T-cell (primary cell): ENCODE measurements around the gene FZD10. TPM values are rescaled to one million over a fixed set of nuclear protein-coding genes. Genes with fewer than 3 reads are reported as not detected.

Source experiments
- ATAC-seq, 4 experiments: fragments of 200-7000 bp in 3 of 4; fragments of 150-1000 bp in 1 of 4; cut with Tn5 transposase; replicated peaks in 1 of 4; 1 replicate in 3 of 4; 2 replicates in 1 of 4; pipeline ENCODE4 v1.10.0; 2021; ENCODE audit warnings: moderate library complexity in 3 of 4, mild to moderate bottlenecking in 2 of 4, moderate number of reproducible peaks in 1 of 4
- CTCF ChIA-PET, 2 donors: fragments of 300-600 bp; sonication (Branson Sonifier 250); formaldehyde crosslinking; loops; one replicate each; lab custom pipeline; 2022; ENCODE audit warnings: antibody characterized with exemption in 2 of 2; lab: Charles Lee
- POLR2A ChIA-PET, 2 donors: fragments of 300-600 bp; sonication (Branson Sonifier 250); formaldehyde crosslinking; loops; one replicate each; lab custom pipeline; 2022; ENCODE audit warnings: antibody characterized with exemption in 2 of 2; lab: Charles Lee
- DNase-seq, 35 experiments: peaks; one replicate each; pipeline versions ENCODE4 v3.0.0 to v3.0.0-alpha.2; 2013 to 2023
- H3K27ac ChIP-seq: one replicate; pipeline ENCODE4 v1.5.1; 2013; ENCODE audit warnings: low read length
- H3K27me3 ChIP-seq, 2 experiments: replicated peaks in 1 of 2; 1 replicate in 1 of 2; 2 replicates in 1 of 2; pipeline versions ENCODE4 v1.6.1 to v1.7.0; 2013; ENCODE audit warnings: low read length in 1 of 2, mixed read lengths in 1 of 2; ENCODE audit not compliant: control insufficient read depth in 2 of 2, insufficient read depth in 2 of 2; ENCODE audit errors: extremely low read depth in 1 of 2
- H3K36me3 ChIP-seq, 2 donors: 1 replicate in 1 of 2; 2 replicates in 1 of 2; pipeline versions ENCODE4 v1.6.1 to v1.7.0; 2013; ENCODE audit warnings: low read length in 1 of 2; ENCODE audit not compliant: control insufficient read depth in 2 of 2, insufficient read depth in 1 of 2; ENCODE audit errors: extremely low read depth in 1 of 2
- H3K4me1 ChIP-seq, 2 experiments: 1 replicate in 1 of 2; 2 replicates in 1 of 2; pipeline versions ENCODE4 v1.6.1 to v1.7.0; 2013; ENCODE audit warnings: low read length in 2 of 2, mixed read lengths in 1 of 2; ENCODE audit not compliant: insufficient read depth in 2 of 2, control insufficient read depth in 1 of 2; ENCODE audit errors: extremely low read depth in 1 of 2
- H3K4me3 ChIP-seq, 2 donors: 1 replicate in 1 of 2; 2 replicates in 1 of 2; pipeline versions ENCODE4 v1.5.1 to v1.7.0; 2013; ENCODE audit warnings: mild to moderate bottlenecking in 2 of 2, low read length in 1 of 2, moderate library complexity in 1 of 2; ENCODE audit not compliant: control insufficient read depth in 1 of 2; ENCODE audit errors: extremely low read depth in 1 of 2
- H3K9me3 ChIP-seq: 2 replicates; pipeline ENCODE4 v1.7.0; 2013
- H3K27ac Mint-ChIP-seq, 2 donors: one replicate each; pipeline ENCODE4 v1.8.0; 2020 to 2021; ENCODE audit warnings: mild to moderate bottlenecking in 2 of 2, mixed read lengths in 2 of 2
- H3K27me3 Mint-ChIP-seq, 2 donors: one replicate each; pipeline ENCODE4 v1.8.0; 2021 to 2022; ENCODE audit warnings: mixed read lengths in 2 of 2
- H3K36me3 Mint-ChIP-seq: one replicate; pipeline ENCODE4 v1.8.0; 2021; ENCODE audit warnings: mixed read lengths
- H3K4me1 Mint-ChIP-seq, 3 donors: one replicate each; pipeline ENCODE4 v1.8.0; 2020 to 2022; ENCODE audit warnings: mixed read lengths in 3 of 3, mild to moderate bottlenecking in 1 of 3
- H3K4me3 Mint-ChIP-seq, 3 donors: one replicate each; pipeline ENCODE4 v1.8.0; 2020 to 2022; ENCODE audit warnings: mild to moderate bottlenecking in 3 of 3, mixed read lengths in 3 of 3, moderate library complexity in 3 of 3
- H3K9me3 Mint-ChIP-seq, 3 donors: one replicate each; pipeline ENCODE4 v1.8.0; 2020 to 2022; ENCODE audit warnings: mixed read lengths in 3 of 3
- WGBS: methylation state at CpG from one replicate; pipeline ENCODE4 v1.1.5; 2013; ENCODE audit warnings: missing lambda C conversion rate; ENCODE audit not compliant: insufficient coverage; 5-methylcytosine and 5-hydroxymethylcytosine counted together
- total RNA-seq, 35 experiments: library from RNA in 6 of 35; stranded (reverse) in 6 of 35; fragments of 120-200 nt in 1 of 35; gene quantifications; one replicate each; pipeline versions ENCODE4 v1.2.1 to v1.2.4 and lab custom pipeline; 2013 to 2026

The FZD10 gene
- total RNA-seq, 5 donors from 2014 or later (not counting 1 experiment from before 2014, with no cell fraction given), result not detected

- H3K9me3 ChIP-seq, result no peaks in the 10 kb centered on the region
- H3K27ac Mint-ChIP-seq, result no peak overlapping the region
- no peak for DNase-seq
- no peak overlapping the region for H3K4me3 Mint-ChIP-seq
- H3K36me3 ChIP-seq, result no peaks in the 10 kb centered on the region
- H3K9me3 Mint-ChIP-seq, result peaks cover 3 to 13% (median 13%) of the 10 kb centered on the region in 3 donors
- peaks cover 0 to 19% of the 10 kb centered on the region in 2 experiments for H3K27me3 ChIP-seq
- ChIA-PET CTCF (no interaction called here), POLR2A (no interaction called here)
- no peak overlapping the region for H3K27ac ChIP-seq
- H3K27me3 Mint-ChIP-seq, result peaks cover 6 to 16% of the 10 kb centered on the region in 2 donors
- H3K36me3 Mint-ChIP-seq, result no peaks in the 10 kb centered on the region
- no peaks in the 10 kb centered on the region for H3K4me1 ChIP-seq
- H3K4me1 Mint-ChIP-seq, result no peaks in the 10 kb centered on the region
- no peak for ATAC-seq
- WGBS, result 53% methylated on average over 11 of the region's 11 CpGs
- no peak overlapping the region for H3K4me3 ChIP-seq
Observed at GRCh38 chr12:130203151-130203550, 40.9 kb downstream of the FZD10 start.

GRCh38 chr12:130204541-130204953 is 42.3 kb downstream of the FZD10 start:
- ChIA-PET POLR2A (no interaction called here), CTCF (no interaction called here)
- H3K4me3 Mint-ChIP-seq, result no peak overlapping the region
- peaks cover 3 to 17% (median 13%) of the 10 kb centered on the region in 3 donors for H3K9me3 Mint-ChIP-seq
- peaks cover 4 to 16% of the 10 kb centered on the region in 2 donors for H3K27me3 Mint-ChIP-seq
- Histone ChIP-seq H3K36me3 (no peaks in the 10 kb centered on the region), H3K4me3 (no peak overlapping the region), H3K4me1 (no peaks in the 10 kb centered on the region), H3K9me3 (no peaks in the 10 kb centered on the region), H3K27me3 (peaks cover 0 to 14% of the 10 kb centered on the region in 2 experiments), H3K27ac (no peak overlapping the region)
- no peaks in the 10 kb centered on the region for H3K4me1 Mint-ChIP-seq
- no peak overlapping the region for H3K27ac Mint-ChIP-seq
- no peak for DNase-seq
- no peak for ATAC-seq
- H3K36me3 Mint-ChIP-seq, result no peaks in the 10 kb centered on the region
- 75% methylated on average over 9 of the region's 12 CpGs for WGBS

- no peaks in the 10 kb centered on the region for H3K4me1 ChIP-seq
- POLR2A ChIA-PET, result no interaction called here
- ATAC-seq (no peak), DNase-seq (no peak)
- no peak overlapping the region for H3K4me3 ChIP-seq
- peaks cover 0 to 14% of the 10 kb centered on the region in 2 experiments for H3K27me3 ChIP-seq
- CTCF ChIA-PET, result no interaction called here
- no peaks in the 10 kb centered on the region for H3K36me3 ChIP-seq
- H3K27ac Mint-ChIP-seq, result no peak overlapping the region
- no peaks in the 10 kb centered on the region for H3K36me3 Mint-ChIP-seq
- no peaks in the 10 kb centered on the region for H3K4me1 Mint-ChIP-seq
- no peak overlapping the region for H3K27ac ChIP-seq
- 51% methylated on average over 4 of the region's 6 CpGs for WGBS
- H3K9me3 ChIP-seq, result no peaks in the 10 kb centered on the region
- H3K27me3 Mint-ChIP-seq, result peaks cover 1 to 13% of the 10 kb centered on the region in 2 donors
- H3K9me3 Mint-ChIP-seq, result peaks cover 3 to 13% (median 9%) of the 10 kb centered on the region in 3 donors
- no peak overlapping the region for H3K4me3 Mint-ChIP-seq
Observed at GRCh38 chr12:130205495-130205894, 43.2 kb downstream of the FZD10 start.

- CTCF ChIA-PET, result no interaction called here
- DNase-seq, result no peak
- Histone ChIP-seq H3K27ac (no peak overlapping the region), H3K27me3 (peaks cover 0 to 9% of the 10 kb centered on the region in 2 experiments), H3K4me3 (no peak overlapping the region), H3K9me3 (no peaks in the 10 kb centered on the region), H3K4me1 (no peaks in the 10 kb centered on the region), H3K36me3 (no peaks in the 10 kb centered on the region)
- POLR2A ChIA-PET, result no interaction called here
- Mint-ChIP-seq H3K4me3 (no peak overlapping the region), H3K27me3 (peaks cover 10 to 21% of the 10 kb centered on the region in 2 donors), H3K9me3 (peaks cover 0 to 12% (median 3%) of the 10 kb centered on the region in 3 donors), H3K36me3 (no peaks in the 10 kb centered on the region), H3K27ac (no peak overlapping the region), H3K4me1 (no peaks in the 10 kb centered on the region)
- ATAC-seq, result no peak
- 65% methylated on average over 5 of the region's 9 CpGs for WGBS
Observed at GRCh38 chr12:130212384-130212989, 50.2 kb downstream of the FZD10 start.

GRCh38 chr12:130213249-130213648 is 51.0 kb downstream of the FZD10 start:
- DNase-seq (no peak), ATAC-seq (no peak)
- CTCF ChIA-PET, result no interaction called here
- WGBS, result no CpG with 5 or more reads among the region's 4 CpGs
- H3K4me1 ChIP-seq, result no peaks in the 10 kb centered on the region
- no peaks in the 10 kb centered on the region for H3K36me3 ChIP-seq
- H3K9me3 Mint-ChIP-seq, result peaks cover 0 to 11% (median 3%) of the 10 kb centered on the region in 3 donors
- H3K4me1 Mint-ChIP-seq, result no peaks in the 10 kb centered on the region
- H3K27ac ChIP-seq, result no peak overlapping the region
- H3K27ac Mint-ChIP-seq, result no peak overlapping the region
- no peaks in the 10 kb centered on the region for H3K36me3 Mint-ChIP-seq
- H3K27me3 Mint-ChIP-seq, result peaks cover 12 to 24% of the 10 kb centered on the region in 2 donors
- H3K27me3 ChIP-seq, result peaks cover 0 to 9% of the 10 kb centered on the region in 2 experiments
- no peak overlapping the region for H3K4me3 Mint-ChIP-seq
- no peaks in the 10 kb centered on the region for H3K9me3 ChIP-seq
- no peak overlapping the region for H3K4me3 ChIP-seq
- POLR2A ChIA-PET, result no interaction called here

- Mint-ChIP-seq H3K36me3 (no peaks in the 10 kb centered on the region), H3K27me3 (peaks cover 12 to 36% of the 10 kb centered on the region in 2 donors), H3K27ac (no peak overlapping the region), H3K4me1 (no peaks in the 10 kb centered on the region), H3K9me3 (peaks cover 3 to 8% (median 6%) of the 10 kb centered on the region in 3 donors), H3K4me3 (no peak overlapping the region)
- H3K4me3 ChIP-seq, result no peak overlapping the region
- ATAC-seq (no peak), DNase-seq (no peak)
- no peak overlapping the region for H3K27ac ChIP-seq
- 81% methylated on average over 8 of the region's 16 CpGs for WGBS
- ChIA-PET POLR2A (no interaction called here), CTCF (no interaction called here)
- H3K36me3 ChIP-seq, result no peaks in the 10 kb centered on the region
- peaks cover 0 to 16% of the 10 kb centered on the region in 2 experiments for H3K27me3 ChIP-seq
- H3K9me3 ChIP-seq, result no peaks in the 10 kb centered on the region
- no peaks in the 10 kb centered on the region for H3K4me1 ChIP-seq
Observed at GRCh38 chr12:130214686-130215395, 52.6 kb downstream of the FZD10 start.
